ENCODE data around the gene RANBP17.

GRCh38 chr5:170993476-170993875, 131.7 kb downstream of the RANBP17 start:
- TF ChIP-seq, protein P1, sequence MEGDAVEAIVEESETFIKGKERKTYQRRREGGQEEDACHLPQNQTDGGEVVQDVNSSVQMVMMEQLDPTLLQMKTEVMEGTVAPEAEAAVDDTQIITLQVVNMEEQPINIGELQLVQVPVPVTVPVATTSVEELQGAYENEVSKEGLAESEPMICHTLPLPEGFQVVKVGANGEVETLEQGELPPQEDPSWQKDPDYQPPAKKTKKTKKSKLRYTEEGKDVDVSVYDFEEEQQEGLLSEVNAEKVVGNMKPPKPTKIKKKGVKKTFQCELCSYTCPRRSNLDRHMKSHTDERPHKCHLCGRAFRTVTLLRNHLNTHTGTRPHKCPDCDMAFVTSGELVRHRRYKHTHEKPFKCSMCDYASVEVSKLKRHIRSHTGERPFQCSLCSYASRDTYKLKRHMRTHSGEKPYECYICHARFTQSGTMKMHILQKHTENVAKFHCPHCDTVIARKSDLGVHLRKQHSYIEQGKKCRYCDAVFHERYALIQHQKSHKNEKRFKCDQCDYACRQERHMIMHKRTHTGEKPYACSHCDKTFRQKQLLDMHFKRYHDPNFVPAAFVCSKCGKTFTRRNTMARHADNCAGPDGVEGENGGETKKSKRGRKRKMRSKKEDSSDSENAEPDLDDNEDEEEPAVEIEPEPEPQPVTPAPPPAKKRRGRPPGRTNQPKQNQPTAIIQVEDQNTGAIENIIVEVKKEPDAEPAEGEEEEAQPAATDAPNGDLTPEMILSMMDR (IDR thresholded peaks at IDR 0.05), result no peak
- no peak for TF ChIP-seq POLR2A (IDR thresholded peaks at IDR 0.05)

All from lower leg skin (tissue), 3 donors.